T-helper 2 cell treated with Interferon-gamma antibody and Interleukin-4, amounts not matched to agents 5 μg/mL and 100 μg/mL, for 36 hours (primary cell): ENCODE data around the gene CDCA4.

Source experiments
- DNase-seq: peaks from one replicate; pipeline ENCODE4 v3.0.0; 2021; ENCODE audit warnings: low spot score
- H3K27ac Mint-ChIP-seq: one replicate; pipeline ENCODE4 v1.8.0; 2021; ENCODE audit warnings: mild to moderate bottlenecking, mixed read lengths
- H3K27me3 Mint-ChIP-seq: one replicate; pipeline ENCODE4 v1.8.0; 2021; ENCODE audit warnings: low read depth, mixed read lengths
- H3K36me3 Mint-ChIP-seq: one replicate; pipeline ENCODE4 v1.8.0; 2021; ENCODE audit warnings: low read depth, mixed read lengths
- H3K4me1 Mint-ChIP-seq: one replicate; pipeline ENCODE4 v1.8.0; 2021; ENCODE audit warnings: low read depth, mixed read lengths
- H3K4me3 Mint-ChIP-seq: one replicate; pipeline ENCODE4 v1.8.0; 2022; ENCODE audit warnings: mild to moderate bottlenecking, moderate library complexity, mixed read lengths
- H3K9me3 Mint-ChIP-seq: one replicate; pipeline ENCODE4 v1.8.0; 2021; ENCODE audit warnings: mixed read lengths

Gene CDCA4

GRCh38 chr14:104978746-104979691, 41.9 kb downstream of the CDCA4 start:
- Mint-ChIP-seq H3K9me3 (no peaks in the 10 kb centered on the region), H3K27ac (no peak overlapping the region), H3K36me3 (no peaks in the 10 kb centered on the region), H3K4me3 (peak overlapping the region; percentile 43), H3K27me3 (peaks cover 24% of the 10 kb centered on the region), H3K4me1 (peaks cover 3% of the 10 kb centered on the region)
- no peak for DNase-seq

GRCh38 chr14:104977681-104978653, 42.9 kb downstream of the CDCA4 start, which contains the start of gene AHNAK2:
Gene AHNAK2, minus strand, starts transcription at chr14:104978374. Its CDS starts 137 bp downstream, at chr14:104978237.
- Mint-ChIP-seq H3K27me3 (peaks cover 24% of the 10 kb centered on the region), H3K4me1 (peaks cover 3% of the 10 kb centered on the region), H3K36me3 (no peaks in the 10 kb centered on the region), H3K27ac (no peak within 1 kb of the TSS), H3K4me3 (peak within 1 kb of the TSS; percentile 84), H3K9me3 (no peaks in the 10 kb centered on the region)
- DNase-seq: peak; percentile 72

GRCh38 chr14:104977008-104977680, 43.7 kb downstream of the CDCA4 start:
- peaks cover 24% of the 10 kb centered on the region for H3K27me3 Mint-ChIP-seq
- no peaks in the 10 kb centered on the region for H3K36me3 Mint-ChIP-seq
- H3K4me1 Mint-ChIP-seq: peaks cover 3% of the 10 kb centered on the region
- no peaks in the 10 kb centered on the region for H3K9me3 Mint-ChIP-seq
- DNase-seq: no peak
- H3K4me3 Mint-ChIP-seq: peak overlapping the region; percentile 84
- no peak overlapping the region for H3K27ac Mint-ChIP-seq

- no peak overlapping the region for H3K27ac Mint-ChIP-seq
- no peaks in the 10 kb centered on the region for H3K36me3 Mint-ChIP-seq
- peak; percentile 78 for DNase-seq
- peaks cover 24% of the 10 kb centered on the region for H3K27me3 Mint-ChIP-seq
- peak overlapping the region; percentile 37 for H3K4me3 Mint-ChIP-seq
- H3K9me3 Mint-ChIP-seq: no peaks in the 10 kb centered on the region
- peaks cover 3% of the 10 kb centered on the region for H3K4me1 Mint-ChIP-seq
Observed at GRCh38 chr14:104976198-104977007, 44.5 kb downstream of the CDCA4 start.

- Mint-ChIP-seq H3K4me3 (no peak overlapping the region), H3K27ac (no peak overlapping the region), H3K9me3 (no peaks in the 10 kb centered on the region), H3K4me1 (peaks cover 3% of the 10 kb centered on the region), H3K27me3 (peaks cover 24% of the 10 kb centered on the region), H3K36me3 (no peaks in the 10 kb centered on the region)
- no peak for DNase-seq
Observed at GRCh38 chr14:104975481-104976197, 45.2 kb downstream of the CDCA4 start.

- Mint-ChIP-seq H3K27ac (no peak overlapping the region), H3K9me3 (no peaks in the 10 kb centered on the region), H3K4me1 (peaks cover 3% of the 10 kb centered on the region), H3K4me3 (no peak overlapping the region), H3K36me3 (no peaks in the 10 kb centered on the region), H3K27me3 (peaks cover 23% of the 10 kb centered on the region)
- no peak for DNase-seq
Observed at GRCh38 chr14:104974665-104975390, 46.1 kb downstream of the CDCA4 start.

- no peaks in the 10 kb centered on the region for H3K9me3 Mint-ChIP-seq
- no peak for DNase-seq
- H3K27ac Mint-ChIP-seq: no peak overlapping the region
- no peaks in the 10 kb centered on the region for H3K36me3 Mint-ChIP-seq
- peaks cover 3% of the 10 kb centered on the region for H3K4me1 Mint-ChIP-seq
- H3K4me3 Mint-ChIP-seq: no peak overlapping the region
- H3K27me3 Mint-ChIP-seq: peaks cover 18% of the 10 kb centered on the region
Observed at GRCh38 chr14:104974146-104974541, 46.7 kb downstream of the CDCA4 start.

- Mint-ChIP-seq H3K36me3 (no peaks in the 10 kb centered on the region), H3K4me3 (no peak overlapping the region), H3K27ac (no peak overlapping the region), H3K27me3 (peaks cover 16% of the 10 kb centered on the region), H3K9me3 (no peaks in the 10 kb centered on the region), H3K4me1 (peaks cover 3% of the 10 kb centered on the region)
- no peak for DNase-seq
Observed at GRCh38 chr14:104973385-104974145, 47.3 kb downstream of the CDCA4 start.

- no peak for DNase-seq
Observed at GRCh38 chr14:104973135-104973384, 47.8 kb downstream of the CDCA4 start.

GRCh38 chr14:104972301-104973134, 48.4 kb downstream of the CDCA4 start:
- H3K27ac Mint-ChIP-seq: no peak overlapping the region
- DNase-seq: no peak
- H3K4me1 Mint-ChIP-seq: peaks cover 3% of the 10 kb centered on the region
- H3K9me3 Mint-ChIP-seq: no peaks in the 10 kb centered on the region
- H3K36me3 Mint-ChIP-seq: no peaks in the 10 kb centered on the region
- no peak overlapping the region for H3K4me3 Mint-ChIP-seq
- peaks cover 15% of the 10 kb centered on the region for H3K27me3 Mint-ChIP-seq

More at GRCh38 chr14:104973135-104973384, 47.8 kb downstream of the CDCA4 start:
- H3K27me3 Mint-ChIP-seq: peaks cover 15% of the 10 kb centered on the region
- no peaks in the 10 kb centered on the region for H3K9me3 Mint-ChIP-seq
- peaks cover 3% of the 10 kb centered on the region for H3K4me1 Mint-ChIP-seq
- no peak overlapping the region for H3K4me3 Mint-ChIP-seq
- H3K27ac Mint-ChIP-seq: no peak overlapping the region
- no peaks in the 10 kb centered on the region for H3K36me3 Mint-ChIP-seq
